Dendritic cell treated with granulocyte-macrophage colony-stimulating factor and Interleukin-4, amounts not matched to agents 40 ng/mL and 50 ng/mL, for 4 days (primary cell): ENCODE data around the gene ST6GALNAC6.

ENCODE experiments used
- H3K27ac Mint-ChIP-seq: one replicate; pipeline ENCODE4 v1.8.0; 2022; ENCODE audit warnings: mild to moderate bottlenecking, mixed read lengths
- H3K27me3 Mint-ChIP-seq: one replicate; pipeline ENCODE4 v1.8.0; 2022; ENCODE audit warnings: mild to moderate bottlenecking, mixed read lengths
- H3K36me3 Mint-ChIP-seq: one replicate; pipeline ENCODE4 v1.8.0; 2022; ENCODE audit warnings: low read depth, mixed read lengths
- H3K4me1 Mint-ChIP-seq: one replicate; pipeline ENCODE4 v1.8.0; 2022; ENCODE audit warnings: low read depth, mixed read lengths
- H3K4me3 Mint-ChIP-seq: one replicate; pipeline ENCODE4 v1.8.0; 2022; ENCODE audit warnings: mild to moderate bottlenecking, moderate library complexity, mixed read lengths
- H3K9me3 Mint-ChIP-seq: one replicate; pipeline ENCODE4 v1.8.0; 2022; ENCODE audit warnings: mixed read lengths
- intact Hi-C: fragments of 100-400 bp; cut with micrococcal nuclease; formaldehyde crosslinking; loops from one replicate; pipeline ENCODE4 v1.15.0; 2022

ST6GALNAC6 gene

GRCh38 chr9:127899128-127899943 is at the start of gene ST6GALNAC6:
ST6GALNAC6 (minus strand) TSS chr9:127899603; CDS start chr9:127897981, 1,622 bp downstream.
- Mint-ChIP-seq H3K27me3 (no peaks in the 10 kb centered on the region), H3K27ac (peak within 1 kb of the TSS; percentile 78), H3K9me3 (peaks cover 15% of the 10 kb centered on the region), H3K36me3 (peaks cover 33% of the 10 kb centered on the region), H3K4me3 (peak within 1 kb of the TSS; percentile 81), H3K4me1 (peaks cover 54% of the 10 kb centered on the region)
- intact Hi-C loops, result no loop called here

- H3K4me1 Mint-ChIP-seq, result peaks cover 39% of the 10 kb centered on the region
- H3K36me3 Mint-ChIP-seq, result peaks cover 12% of the 10 kb centered on the region
- H3K9me3 Mint-ChIP-seq, result no peaks in the 10 kb centered on the region
- peaks cover 9% of the 10 kb centered on the region for H3K27me3 Mint-ChIP-seq
- H3K27ac Mint-ChIP-seq, result no peak overlapping the region
- H3K4me3 Mint-ChIP-seq, result no peak overlapping the region
- intact Hi-C loops, result no loop called here
Measured at GRCh38 chr9:127947841-127948710, 48.7 kb upstream of the ST6GALNAC6 start.

GRCh38 chr9:127946728-127947127 is 47.3 kb upstream of the ST6GALNAC6 start:
- Mint-ChIP-seq H3K9me3 (no peaks in the 10 kb centered on the region), H3K27me3 (peaks cover 9% of the 10 kb centered on the region), H3K27ac (no peak overlapping the region), H3K36me3 (peaks cover 12% of the 10 kb centered on the region), H3K4me1 (peaks cover 47% of the 10 kb centered on the region), H3K4me3 (no peak overlapping the region)
- intact Hi-C loops, result no loop called here

GRCh38 chr9:127945942-127946341 is 46.5 kb upstream of the ST6GALNAC6 start:
- Mint-ChIP-seq H3K27me3 (peaks cover 6% of the 10 kb centered on the region), H3K27ac (no peak overlapping the region), H3K4me3 (no peak overlapping the region), H3K36me3 (peaks cover 12% of the 10 kb centered on the region), H3K4me1 (peaks cover 46% of the 10 kb centered on the region), H3K9me3 (no peaks in the 10 kb centered on the region)
- intact Hi-C loops, result no loop called here

GRCh38 chr9:127945338-127945737 is 45.9 kb upstream of the ST6GALNAC6 start:
- no peak overlapping the region for H3K27ac Mint-ChIP-seq
- peaks cover 3% of the 10 kb centered on the region for H3K27me3 Mint-ChIP-seq
- peaks cover 12% of the 10 kb centered on the region for H3K36me3 Mint-ChIP-seq
- H3K9me3 Mint-ChIP-seq, result no peaks in the 10 kb centered on the region
- intact Hi-C loops, result no loop called here
- peaks cover 40% of the 10 kb centered on the region for H3K4me1 Mint-ChIP-seq
- no peak overlapping the region for H3K4me3 Mint-ChIP-seq

GRCh38 chr9:127944586-127945218 is 45.3 kb upstream of the ST6GALNAC6 start:
- Mint-ChIP-seq H3K27me3 (no peaks in the 10 kb centered on the region), H3K9me3 (no peaks in the 10 kb centered on the region), H3K4me1 (peaks cover 37% of the 10 kb centered on the region), H3K36me3 (peaks cover 12% of the 10 kb centered on the region), H3K4me3 (no peak overlapping the region), H3K27ac (no peak overlapping the region)
- intact Hi-C loops, result no loop called here

- Mint-ChIP-seq H3K4me3 (no peak overlapping the region), H3K36me3 (peaks cover 12% of the 10 kb centered on the region)
Measured at GRCh38 chr9:127943731-127944144, 44.3 kb upstream of the ST6GALNAC6 start.

GRCh38 chr9:127943011-127943662 is 43.7 kb upstream of the ST6GALNAC6 start:
- Mint-ChIP-seq H3K36me3 (peaks cover 12% of the 10 kb centered on the region), H3K27me3 (no peaks in the 10 kb centered on the region), H3K27ac (peak overlapping the region; percentile 50), H3K4me1 (peaks cover 27% of the 10 kb centered on the region), H3K9me3 (no peaks in the 10 kb centered on the region), H3K4me3 (no peak overlapping the region)
- intact Hi-C loops, result loop anchor here (1.0 to 2.0 kb wide), 2 partner anchors 92 to 174 kb away; no protein-coding TSS in a partner anchor

More at GRCh38 chr9:127943731-127944144, 44.3 kb upstream of the ST6GALNAC6 start:
- Mint-ChIP-seq H3K9me3 (no peaks in the 10 kb centered on the region), H3K4me1 (peaks cover 32% of the 10 kb centered on the region), H3K27ac (peak overlapping the region; percentile 50), H3K27me3 (no peaks in the 10 kb centered on the region)
- intact Hi-C loops, result loop anchor here (1.0 to 2.0 kb wide), 2 partner anchors 92 to 173 kb away; no protein-coding TSS in a partner anchor

- Mint-ChIP-seq H3K27me3 (no peaks in the 10 kb centered on the region), H3K27ac (no peak overlapping the region), H3K4me1 (peaks cover 32% of the 10 kb centered on the region), H3K9me3 (no peaks in the 10 kb centered on the region), H3K36me3 (peaks cover 16% of the 10 kb centered on the region), H3K4me3 (no peak overlapping the region)
- intact Hi-C loops, result loop anchor here (1.0 to 2.0 kb wide), 2 partner anchors 93 to 174 kb away; no protein-coding TSS in a partner anchor
Measured at GRCh38 chr9:127942216-127943010, 43.0 kb upstream of the ST6GALNAC6 start.

GRCh38 chr9:127941961-127942215 is 42.5 kb upstream of the ST6GALNAC6 start:
- Mint-ChIP-seq H3K4me3 (no peak overlapping the region), H3K9me3 (no peaks in the 10 kb centered on the region), H3K4me1 (peaks cover 37% of the 10 kb centered on the region), H3K27me3 (no peaks in the 10 kb centered on the region), H3K36me3 (peaks cover 22% of the 10 kb centered on the region), H3K27ac (no peak overlapping the region)
- intact Hi-C loops, result loop anchor here (2.0 kb wide), 1 partner anchor 175 kb away; no protein-coding TSS in a partner anchor

GRCh38 chr9:127941062-127941960 is 41.9 kb upstream of the ST6GALNAC6 start:
- Mint-ChIP-seq H3K27me3 (no peaks in the 10 kb centered on the region), H3K4me3 (no peak overlapping the region), H3K9me3 (no peaks in the 10 kb centered on the region), H3K36me3 (peaks cover 24% of the 10 kb centered on the region), H3K4me1 (peaks cover 43% of the 10 kb centered on the region), H3K27ac (no peak overlapping the region)
- intact Hi-C loops, result no loop called here

GRCh38 chr9:127940593-127940992 is 41.2 kb upstream of the ST6GALNAC6 start:
- H3K27ac Mint-ChIP-seq, result no peak overlapping the region
- H3K36me3 Mint-ChIP-seq, result peaks cover 31% of the 10 kb centered on the region
- peaks cover 50% of the 10 kb centered on the region for H3K4me1 Mint-ChIP-seq
- intact Hi-C loops, result no loop called here
- no peaks in the 10 kb centered on the region for H3K27me3 Mint-ChIP-seq
- no peaks in the 10 kb centered on the region for H3K9me3 Mint-ChIP-seq
- no peak overlapping the region for H3K4me3 Mint-ChIP-seq
